ENCODE measurements around the gene ZPR1.

ZPR1 gene

GRCh38 chr11:116742104-116742503 lies 45.7 kb downstream of the ZPR1 start:
- no peak for DNase-seq

GRCh38 chr11:116740741-116741140 lies 47.1 kb downstream of the ZPR1 start:
- no peak for DNase-seq

- DNase-seq = no peak
Measured at GRCh38 chr11:116738975-116739374, 48.8 kb downstream of the ZPR1 start.

- no peak for DNase-seq
Measured at GRCh38 chr11:116736763-116737162, 51.1 kb downstream of the ZPR1 start.

GRCh38 chr11:116733969-116734508 lies 53.8 kb downstream of the ZPR1 start:
- no peak for DNase-seq

- no peak for DNase-seq
Measured at GRCh38 chr11:116733043-116733755, 54.6 kb downstream of the ZPR1 start.

GRCh38 chr11:116732271-116733042 lies 55.4 kb downstream of the ZPR1 start:
- no peak for DNase-seq

GRCh38 chr11:116731821-116732220 lies 56.0 kb downstream of the ZPR1 start:
- no peak for DNase-seq

- DNase-seq = no peak
Measured at GRCh38 chr11:116731097-116731761, 56.6 kb downstream of the ZPR1 start.

GRCh38 chr11:116730601-116731000 lies 57.2 kb downstream of the ZPR1 start:
- DNase-seq = no peak

- DNase-seq = no peak
Measured at GRCh38 chr11:116730241-116730561, 57.6 kb downstream of the ZPR1 start.

GRCh38 chr11:116729501-116730240 lies 58.2 kb downstream of the ZPR1 start:
- DNase-seq = no peak

GRCh38 chr11:116727990-116728389 lies 59.8 kb downstream of the ZPR1 start:
- DNase-seq = no peak

GRCh38 chr11:116725434-116726221 lies 62.2 kb downstream of the ZPR1 start:
- no peak for DNase-seq

GRCh38 chr11:116724813-116725212 lies 63.0 kb downstream of the ZPR1 start:
- DNase-seq = no peak

All from NCI-H524 treated with DMSO at 0.1 percent for 48 hours (cell line).